ENCODE measurements around the gene CC2D2A.

The CC2D2A gene

GRCh38 chr4:15586066-15586465 is 116.4 kb downstream of the CC2D2A start:
- TF ChIP-seq CTCF (IDR thresholded peaks at IDR 0.05), result no peak
- Histone ChIP-seq H3K27ac (no peak overlapping the region), H3K4me3 (no peak overlapping the region)
- no peak for DNase-seq (ENCODE audit: low spot score)

- Histone ChIP-seq H3K27ac (peak overlapping the region in 1 of 2 donors; percentile 49), H3K4me3 (no peak overlapping the region)
- no peak for TF ChIP-seq CTCF (IDR thresholded peaks at IDR 0.05)
- no peak for DNase-seq (ENCODE audit: low spot score)
Measured at GRCh38 chr4:15587649-15588048, 118.0 kb downstream of the CC2D2A start.

GRCh38 chr4:15592799-15593198 is 123.1 kb downstream of the CC2D2A start:
- Histone ChIP-seq H3K4me3 (no peak overlapping the region), H3K27ac (no peak overlapping the region)
- TF ChIP-seq CTCF (IDR thresholded peaks at IDR 0.05), result no peak
- no peak for DNase-seq (ENCODE audit: low spot score)

DNA sequence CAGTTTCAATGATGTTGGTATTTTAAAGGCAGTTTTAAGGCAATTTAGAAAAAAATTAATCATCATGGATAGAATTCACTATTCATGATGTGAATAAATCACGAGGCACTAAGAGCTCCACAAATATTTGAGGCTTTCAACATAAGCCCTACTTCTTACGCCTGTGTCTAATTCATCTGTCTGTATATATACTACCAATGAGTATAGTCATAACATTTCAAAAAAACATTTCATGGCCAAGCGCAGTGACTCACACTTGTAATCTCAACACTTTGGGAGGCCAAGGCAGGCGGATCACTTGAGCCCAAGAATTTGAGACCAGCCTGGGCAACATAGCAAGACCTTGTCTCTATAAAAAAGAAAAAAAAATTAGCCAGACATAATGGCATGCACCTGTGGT is 129.0 kb downstream of the CC2D2A start:
- no peak for DNase-seq (ENCODE audit: low spot score)
- TF ChIP-seq CTCF (IDR thresholded peaks at IDR 0.05), result no peak
- H3K4me3 ChIP-seq, result no peak overlapping the region
- H3K27ac ChIP-seq, result no peak overlapping the region

- Histone ChIP-seq H3K4me3 (no peak overlapping the region), H3K27ac (no peak overlapping the region)
- no peak for DNase-seq (ENCODE audit: low spot score)
- no peak for TF ChIP-seq CTCF (IDR thresholded peaks at IDR 0.05)
Measured at GRCh38 chr4:15600176-15600575, 130.5 kb downstream of the CC2D2A start.

DNA sequence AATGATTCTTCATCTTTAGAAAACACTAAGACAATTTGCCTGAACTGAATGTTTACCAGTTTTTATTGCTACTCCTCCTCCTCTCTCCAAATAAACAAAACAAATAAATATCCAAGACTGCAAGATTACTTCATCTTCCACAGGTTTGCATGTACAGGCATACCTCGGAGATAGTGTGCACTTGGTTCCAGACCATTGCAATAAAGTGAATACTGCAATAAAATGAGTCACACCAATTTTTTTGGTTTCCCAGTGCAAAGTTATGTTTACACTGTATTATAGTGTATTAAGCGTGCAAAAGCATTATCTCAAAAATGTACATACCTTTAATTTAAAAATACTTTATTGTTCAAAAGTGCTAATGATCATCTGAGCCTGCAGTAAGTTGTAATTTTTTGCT is 132.2 kb downstream of the CC2D2A start:
- DNase-seq (ENCODE audit: low spot score), result no peak
- Histone ChIP-seq H3K4me3 (no peak overlapping the region), H3K27ac (no peak overlapping the region)
- TF ChIP-seq CTCF (IDR thresholded peaks at IDR 0.05), result no peak

DNA sequence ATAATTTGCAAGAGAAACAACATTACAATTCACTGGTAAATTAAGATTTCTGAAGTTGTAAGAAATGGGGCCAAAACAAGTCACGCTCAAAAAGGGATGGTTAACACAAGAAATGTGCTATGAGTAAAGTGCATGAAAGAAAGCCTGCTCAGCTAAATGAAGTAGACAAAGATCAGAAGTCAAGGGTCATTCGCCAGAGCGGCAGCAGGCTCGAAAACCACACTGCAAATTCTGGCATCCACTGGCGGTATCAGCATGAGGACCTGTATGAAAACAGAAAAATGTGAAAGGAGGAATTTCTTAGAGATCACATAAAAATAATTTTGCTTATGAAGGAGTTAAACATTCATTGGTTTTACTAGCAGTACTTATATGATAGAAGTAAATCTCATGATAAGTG is 135.9 kb downstream of the CC2D2A start:
- no peak overlapping the region for H3K27ac ChIP-seq
- DNase-seq (ENCODE audit: low spot score), result no peak

More for the DNA sequence above, 135.9 kb downstream of the CC2D2A start:
- no peak overlapping the region for H3K4me3 ChIP-seq
- no peak for TF ChIP-seq CTCF (IDR thresholded peaks at IDR 0.05)
